Measurements from ENCODE around the gene YBX1.

Gene YBX1

GRCh38 chr1:42737257-42737656 is 55.0 kb downstream of the YBX1 start:
- TF ChIP-seq, protein P1, sequence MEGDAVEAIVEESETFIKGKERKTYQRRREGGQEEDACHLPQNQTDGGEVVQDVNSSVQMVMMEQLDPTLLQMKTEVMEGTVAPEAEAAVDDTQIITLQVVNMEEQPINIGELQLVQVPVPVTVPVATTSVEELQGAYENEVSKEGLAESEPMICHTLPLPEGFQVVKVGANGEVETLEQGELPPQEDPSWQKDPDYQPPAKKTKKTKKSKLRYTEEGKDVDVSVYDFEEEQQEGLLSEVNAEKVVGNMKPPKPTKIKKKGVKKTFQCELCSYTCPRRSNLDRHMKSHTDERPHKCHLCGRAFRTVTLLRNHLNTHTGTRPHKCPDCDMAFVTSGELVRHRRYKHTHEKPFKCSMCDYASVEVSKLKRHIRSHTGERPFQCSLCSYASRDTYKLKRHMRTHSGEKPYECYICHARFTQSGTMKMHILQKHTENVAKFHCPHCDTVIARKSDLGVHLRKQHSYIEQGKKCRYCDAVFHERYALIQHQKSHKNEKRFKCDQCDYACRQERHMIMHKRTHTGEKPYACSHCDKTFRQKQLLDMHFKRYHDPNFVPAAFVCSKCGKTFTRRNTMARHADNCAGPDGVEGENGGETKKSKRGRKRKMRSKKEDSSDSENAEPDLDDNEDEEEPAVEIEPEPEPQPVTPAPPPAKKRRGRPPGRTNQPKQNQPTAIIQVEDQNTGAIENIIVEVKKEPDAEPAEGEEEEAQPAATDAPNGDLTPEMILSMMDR (IDR thresholded peaks at IDR 0.05; ENCODE audit: control insufficient read depth, insufficient read depth, low read depth, low read length, missing control alignments): no peak
- DNase-seq (ENCODE audit: low read depth): no peak
- no peak overlapping the region for H3K4me3 ChIP-seq (ENCODE audit: control insufficient read depth, low read depth, low read length)

- H3K4me3 ChIP-seq (ENCODE audit: control insufficient read depth, low read depth, low read length): no peak overlapping the region
- no peak for DNase-seq (ENCODE audit: low read depth)
- TF ChIP-seq, protein P1 (IDR thresholded peaks at IDR 0.05; ENCODE audit: control insufficient read depth, insufficient read depth, low read depth, low read length, missing control alignments): no peak
Measured at GRCh38 chr1:42737986-42738677, 55.9 kb downstream of the YBX1 start.

- DNase-seq (ENCODE audit: low read depth): no peak
- no peak overlapping the region for H3K4me3 ChIP-seq (ENCODE audit: control insufficient read depth, low read depth, low read length)
- TF ChIP-seq, protein P1 (IDR thresholded peaks at IDR 0.05; ENCODE audit: control insufficient read depth, insufficient read depth, low read depth, low read length, missing control alignments): no peak
Measured at GRCh38 chr1:42738678-42739226, 56.5 kb downstream of the YBX1 start.

DNA sequence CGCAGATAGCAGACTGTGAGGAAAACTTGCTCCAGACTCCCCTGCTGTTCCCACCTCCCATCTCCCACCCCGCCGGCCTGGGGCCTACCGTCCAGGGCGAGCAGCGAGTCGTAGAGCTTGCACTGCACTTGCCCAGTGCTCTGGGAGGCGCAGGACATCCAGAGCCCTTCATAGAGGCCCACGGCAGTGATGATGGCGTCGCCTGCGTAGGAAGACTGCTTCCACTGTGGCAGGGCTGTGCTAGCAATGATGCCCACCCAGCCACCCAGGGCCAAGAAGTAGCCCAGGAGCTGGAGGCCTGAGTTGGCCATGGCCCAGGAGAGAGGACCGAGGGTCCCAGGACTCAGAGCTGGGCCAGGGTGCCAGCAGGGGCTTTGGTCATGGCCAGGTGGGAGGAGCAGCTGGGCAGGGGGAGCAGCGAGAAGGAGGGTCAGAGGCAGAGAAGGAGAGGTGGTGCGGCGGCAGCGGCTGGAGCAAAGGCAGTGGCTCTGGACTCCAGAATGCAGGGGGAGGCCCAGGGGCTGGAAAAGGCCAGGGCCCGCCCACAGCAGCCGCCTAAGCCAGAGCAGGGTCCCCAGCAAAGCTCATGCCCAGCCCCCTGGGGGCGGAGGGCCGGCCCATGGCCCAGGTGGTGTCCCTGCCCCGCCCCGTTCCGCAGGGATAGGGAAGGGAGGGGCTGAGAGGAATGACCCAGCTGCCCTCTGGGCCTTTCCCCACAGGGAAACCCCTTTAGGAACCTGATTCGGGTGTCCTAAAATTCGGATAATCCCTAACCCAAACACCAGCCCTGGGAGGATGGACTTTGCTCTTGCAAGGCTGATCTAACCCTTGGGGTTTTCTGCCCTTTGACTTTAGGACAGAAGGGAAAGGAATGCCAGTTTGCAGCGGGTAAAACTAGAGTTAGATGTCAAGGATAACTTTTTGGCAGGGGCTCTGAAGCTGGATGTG is 57.8 kb downstream of the YBX1 start, which contains the start of gene CLDN19:
Gene CLDN19, minus strand, starts transcription at position 484 of the 948 bp plus-strand sequence. Its CDS starts 173 bp downstream, at position 311.
- no peak for DNase-seq (ENCODE audit: low read depth)
- no peak within 1 kb of the TSS for H3K4me3 ChIP-seq (ENCODE audit: control insufficient read depth, low read depth, low read length)
- TF ChIP-seq, protein P1 (IDR thresholded peaks at IDR 0.05; ENCODE audit: control insufficient read depth, insufficient read depth, low read depth, low read length, missing control alignments): no peak

DNA sequence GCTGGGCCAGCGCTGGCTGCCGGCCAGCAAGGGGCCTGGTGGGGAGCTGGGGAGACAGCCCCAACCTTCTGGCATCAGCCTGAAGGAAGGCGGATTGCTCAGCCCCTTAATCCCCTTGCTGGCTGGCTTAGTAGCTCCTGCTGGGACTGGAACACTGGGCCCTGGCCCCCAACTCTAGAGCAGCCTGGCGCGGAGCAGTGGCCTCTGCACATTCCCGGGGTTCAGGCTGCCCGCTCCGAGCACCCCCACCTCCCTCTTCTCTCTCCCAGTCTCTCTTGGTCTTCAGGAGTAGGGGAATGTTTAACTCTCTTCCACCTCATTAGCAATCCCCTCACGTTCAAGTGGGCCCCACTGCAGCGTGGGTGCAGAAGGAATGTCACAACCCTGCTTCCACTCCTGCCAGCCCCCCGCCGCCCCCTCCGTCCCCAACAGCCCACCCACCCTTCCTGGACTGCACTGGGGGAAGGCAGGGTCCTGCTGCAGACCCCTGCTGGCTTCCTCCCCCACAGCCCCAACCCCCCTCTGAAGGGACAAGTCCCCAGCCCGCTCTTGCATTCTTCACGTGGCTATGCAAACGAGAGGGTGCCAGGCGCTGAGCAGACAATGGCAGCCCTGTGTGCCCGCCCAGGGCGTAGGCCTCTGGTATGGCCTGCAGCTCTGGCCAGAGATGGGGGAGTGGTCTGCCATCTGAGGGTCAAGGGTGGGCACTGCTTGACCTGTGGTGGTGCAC is 58.8 kb downstream of the YBX1 start:
- DNase-seq (ENCODE audit: low read depth): no peak
- no peak overlapping the region for H3K4me3 ChIP-seq (ENCODE audit: control insufficient read depth, low read depth, low read length)
- TF ChIP-seq, protein P1 (IDR thresholded peaks at IDR 0.05; ENCODE audit: control insufficient read depth, insufficient read depth, low read depth, low read length, missing control alignments): no peak

GRCh38 chr1:42741706-42742105 is 59.5 kb downstream of the YBX1 start:
- TF ChIP-seq, protein P1 (IDR thresholded peaks at IDR 0.05; ENCODE audit: control insufficient read depth, insufficient read depth, low read depth, low read length, missing control alignments): no peak
- no peak overlapping the region for H3K4me3 ChIP-seq (ENCODE audit: control insufficient read depth, low read depth, low read length)
- DNase-seq (ENCODE audit: low read depth): no peak
